Sigmoid colon (tissue), 7 donors: Measurements from ENCODE around the gene RB1. TPM values are rescaled to one million over a fixed set of nuclear protein-coding genes. Genes with fewer than 3 reads are reported as not detected.
A peak's percentile ranks its signal among the peaks of the same experiment; 100 is the strongest.
"Not testable (repeated sequence)": the region's sequence is repeated elsewhere in the genome, so short reads cannot be mapped to it uniquely, and the experiment has no call there.

ENCODE experiments used
- DNase-seq: peaks from one replicate; pipeline ENCODE4 v3.0.0-alpha.2; 2019
- H3K27ac ChIP-seq, 4 donors: fragments of 200-600 bp; sonication (generic); one replicate each; pipeline ENCODE4 v1.5.1; 2016 to 2019; ENCODE audit warnings: mild to moderate bottlenecking in 1 of 4
- H3K27me3 ChIP-seq, 3 donors: fragments of 200-600 bp; sonication (generic); one replicate each; pipeline ENCODE4 v1.5.1; 2019; ENCODE audit warnings: mild to moderate bottlenecking in 1 of 3
- H3K36me3 ChIP-seq, 4 donors: fragments of 200-600 bp; sonication (generic); one replicate each; pipeline ENCODE4 v1.5.1; 2016 to 2019
- H3K4me1 ChIP-seq, 4 donors: fragments of 200-600 bp; sonication (generic); one replicate each; pipeline ENCODE4 v1.5.1; 2017 to 2019
- H3K4me3 ChIP-seq, 4 donors: fragments of 200-600 bp; sonication (generic); one replicate each; pipeline ENCODE4 v1.5.1; 2017 to 2019; ENCODE audit warnings: mild to moderate bottlenecking in 2 of 4, moderate library complexity in 1 of 4
- H3K9me3 ChIP-seq, 4 donors: fragments of 200-600 bp in 3 of 4; sonication (generic) in 3 of 4; one replicate each; pipeline versions ENCODE4 v1.5.1 to v1.6.1; 2013 to 2019
- CTCF ChIP-seq, 4 experiments: fragments of 450-650 bp in 3 of 4; fragments of 200-600 bp in 1 of 4; IDR thresholded peaks; one replicate each; pipeline ENCODE4 v1.5.1; 2016 to 2019; ENCODE audit warnings: antibody characterized with exemption in 4 of 4, mild to moderate bottlenecking in 3 of 4, moderate library complexity in 2 of 4
- EP300 ChIP-seq, 4 donors: sonication (generic); formaldehyde crosslinking; IDR thresholded peaks; one replicate each; pipeline ENCODE4 v1.6.1; 2017; ENCODE audit warnings: antibody characterized with exemption in 4 of 4
- POLR2A ChIP-seq, 2 donors: fragments of 450-650 bp; IDR thresholded peaks; one replicate each; pipeline ENCODE4 v1.6.1; 2016; ENCODE audit warnings: antibody characterized with exemption in 2 of 2, mild to moderate bottlenecking in 2 of 2, moderate library complexity in 2 of 2
- POLR2AphosphoS5 ChIP-seq, 4 donors: sonication (generic); formaldehyde crosslinking; IDR thresholded peaks; one replicate each; pipeline ENCODE4 v1.6.1; 2017; ENCODE audit warnings: antibody characterized with exemption in 4 of 4
- WGBS, 2 donors: extraction: QIAGEN DNeasy Blood & Tissue Kit; methylation state at CpG; one replicate each; pipeline ENCODE4 v1.1.7; 2013; 5-methylcytosine and 5-hydroxymethylcytosine counted together
- intact Hi-C: fragments of 100-400 bp; cut with DNase I; formaldehyde crosslinking; loops from one replicate; pipeline ENCODE4 v1.15.1; 2023
- polyA plus RNA-seq, 3 donors: library from polyadenylated mRNA; stranded (reverse); fragments of 200-250 nt; gene quantifications; one replicate each; pipeline ENCODE4 v1.2.3, GENCODE V29; 2013
- total RNA-seq, 4 donors: library from RNA; depleted of rRNA; stranded (reverse); fragments of >200 nt; gene quantifications; one replicate each; pipeline ENCODE4 v1.1.0, GENCODE V29; 2016
- donor health status: healthy with polysubstance abuse.
- donor health status: Bipolar disorder and iron deficiency.
- donor health status: healthy.

Gene RB1
- total and polyA plus RNA-seq, 7 donors = 15.6 to 35.6 (median 31.1) TPM

- peaks cover 0 to 6% (median 0%) of the 10 kb centered on the region in 4 donors for H3K4me1 ChIP-seq
- no peaks in the 10 kb centered on the region for H3K36me3 ChIP-seq
- H3K9me3 ChIP-seq = no peaks in the 10 kb centered on the region
- TF ChIP-seq CTCF (IDR thresholded peaks at IDR 0.05) (no peak), EP300 (IDR thresholded peaks at IDR 0.05) (no peak), POLR2AphosphoS5 (IDR thresholded peaks at IDR 0.05) (no peak), POLR2A (IDR thresholded peaks at IDR 0.05) (no peak)
- peak overlapping the region; percentile 34 to 52 (median 48) for H3K4me3 ChIP-seq
- no peaks in the 10 kb centered on the region for H3K27me3 ChIP-seq
- H3K27ac ChIP-seq = peak overlapping the region; percentile 68 to 72 (median 70)
- DNase-seq = no peak
- WGBS, 2 donors = 5 to 17% methylated on average over 1 of the region's 1 CpG
- intact Hi-C loops = loop anchor here (5.0 kb wide), 1 partner anchor 171 kb away; no protein-coding TSS in a partner anchor
Measured at GRCh38 chr13:48411147-48411794, 107.7 kb downstream of the RB1 start.

- Histone ChIP-seq H3K27me3 (no peaks in the 10 kb centered on the region), H3K4me3 (peak overlapping the region; percentile 34 to 52 (median 48)), H3K4me1 (peaks cover 0 to 6% (median 0%) of the 10 kb centered on the region in 4 donors), H3K36me3 (no peaks in the 10 kb centered on the region), H3K9me3 (no peaks in the 10 kb centered on the region), H3K27ac (peak overlapping the region; percentile 68 to 72 (median 70))
- intact Hi-C loops = loop anchor here (5.0 kb wide), 1 partner anchor 170 kb away; no protein-coding TSS in a partner anchor
- no peak for DNase-seq
- no peak for TF ChIP-seq POLR2A (IDR thresholded peaks at IDR 0.05)
- TF ChIP-seq POLR2AphosphoS5 (IDR thresholded peaks at IDR 0.05) = peak in 2 of 4 donors; percentile 7 to 46
- WGBS, 2 donors = 3 to 13% methylated on average over 13 of the region's 13 CpGs
Measured at GRCh38 chr13:48411841-48412531, 108.4 kb downstream of the RB1 start.

GRCh38 chr13:48412881-48413351 is 109.4 kb downstream of the RB1 start, which contains the start of gene LPAR6:
LPAR6 (minus strand) TSS chr13:48413113; CDS start chr13:48412423, 690 bp downstream.
- 3 to 24% methylated on average over 4 of the region's 4 CpGs for WGBS, 2 donors
- no peak for DNase-seq
- Histone ChIP-seq H3K4me1 (peaks cover 0 to 6% (median 0%) of the 10 kb centered on the region in 4 donors), H3K27ac (peak within 1 kb of the TSS; percentile 68 to 72 (median 70)), H3K4me3 (peak within 1 kb of the TSS; percentile 34 to 52 (median 48)), H3K9me3 (no peaks in the 10 kb centered on the region), H3K36me3 (no peaks in the 10 kb centered on the region), H3K27me3 (no peaks in the 10 kb centered on the region)
- no peak for TF ChIP-seq CTCF (IDR thresholded peaks at IDR 0.05)
- peak; percentile 66 to 90 (median 81) for TF ChIP-seq POLR2AphosphoS5 (IDR thresholded peaks at IDR 0.05)
- peak; percentile 37 to 71 for TF ChIP-seq POLR2A (IDR thresholded peaks at IDR 0.05)
- intact Hi-C loops = loop anchor here (5.0 kb wide), 1 partner anchor 169 kb away; no protein-coding TSS in a partner anchor

- no peak for DNase-seq
- Histone ChIP-seq H3K4me1 (peaks cover 0 to 6% (median 0%) of the 10 kb centered on the region in 4 donors), H3K4me3 (no peak overlapping the region), H3K9me3 (no peaks in the 10 kb centered on the region), H3K27me3 (no peaks in the 10 kb centered on the region), H3K27ac (no peak overlapping the region), H3K36me3 (no peaks in the 10 kb centered on the region)
- intact Hi-C loops = loop anchor here (5.0 kb wide), 1 partner anchor 168 kb away; no protein-coding TSS in a partner anchor
- TF ChIP-seq POLR2A (IDR thresholded peaks at IDR 0.05) = no peak
- TF ChIP-seq CTCF (IDR thresholded peaks at IDR 0.05) = no peak
- no peak for TF ChIP-seq EP300 (IDR thresholded peaks at IDR 0.05)
- TF ChIP-seq POLR2AphosphoS5 (IDR thresholded peaks at IDR 0.05) = no peak
Measured at GRCh38 chr13:48414501-48414900, 111.0 kb downstream of the RB1 start.

GRCh38 chr13:48415516-48415915 is 112.0 kb downstream of the RB1 start:
- Histone ChIP-seq H3K36me3 (no peaks in the 10 kb centered on the region), H3K27me3 (no peaks in the 10 kb centered on the region), H3K4me3 (no peak overlapping the region), H3K9me3 (no peaks in the 10 kb centered on the region), H3K27ac (no peak overlapping the region), H3K4me1 (peaks cover 0 to 2% (median 0%) of the 10 kb centered on the region in 4 donors)
- no peak for DNase-seq
- 89 to 92% methylated on average over 2 of the region's 2 CpGs for WGBS, 2 donors
- TF ChIP-seq CTCF (IDR thresholded peaks at IDR 0.05) (no peak), EP300 (IDR thresholded peaks at IDR 0.05) (no peak), POLR2A (IDR thresholded peaks at IDR 0.05) (no peak), POLR2AphosphoS5 (IDR thresholded peaks at IDR 0.05) (no peak)
- intact Hi-C loops = no loop called here

GRCh38 chr13:48422003-48422402 is 118.5 kb downstream of the RB1 start:
- H3K27me3 ChIP-seq, intact Hi-C loops, H3K36me3 ChIP-seq, H3K9me3 ChIP-seq, DNase-seq, H3K27ac ChIP-seq, H3K4me1 ChIP-seq, H3K4me3 ChIP-seq: not testable (repeated sequence)
- 97 to 98% methylated on average over 5 of the region's 5 CpGs for WGBS, 2 donors
